Measurements from ENCODE around the gene GKN2.

- TF ChIP-seq CTCF (IDR thresholded peaks at IDR 0.05) (no peak), POLR2AphosphoS5 (IDR thresholded peaks at IDR 0.05) (no peak), EP300 (IDR thresholded peaks at IDR 0.05; ENCODE audit: low read depth) (no peak), POLR2A (IDR thresholded peaks at IDR 0.05) (no peak)
Observed at GRCh38 chr2:68961380-68961779, 8.7 kb upstream of the GKN2 start.
